Gastrocnemius medialis (tissue), 4 donors: Measurements from ENCODE around the gene TSSK1B. TPM values are rescaled to one million over a fixed set of nuclear protein-coding genes. Genes with fewer than 3 reads are reported as not detected.

Experiments used
- ATAC-seq, 2 donors: fragments of 150-250 bp; one replicate each; pipeline ENCODE4 v1.9.1; 2016
- DNase-seq, 2 donors: peaks; one replicate each; pipeline ENCODE4 v3.0.0-alpha.2; 2019
- H3K27ac ChIP-seq, 4 donors: fragments of 200-600 bp; sonication (generic); 1 replicate in 1 of 4; 2 replicates in 3 of 4; pipeline ENCODE4 v1.5.1; 2016 to 2018; ENCODE audit warnings: mild to moderate bottlenecking in 2 of 4, moderate library complexity in 1 of 4
- H3K27me3 ChIP-seq, 3 donors: fragments of 200-600 bp; sonication (generic) in 2 of 3; 1 replicate in 1 of 3; 2 replicates in 2 of 3; pipeline versions ENCODE4 v1.5.1 to v1.6.0; 2016 to 2019; ENCODE audit warnings: mild to moderate bottlenecking in 1 of 3, moderate library complexity in 1 of 3
- H3K36me3 ChIP-seq, 2 donors: fragments of 200-600 bp; sonication (generic) in 1 of 2; one replicate each; pipeline ENCODE4 v1.5.1; 2017 to 2018
- H3K4me1 ChIP-seq, 2 donors: fragments of 200-600 bp; sonication (generic) in 1 of 2; one replicate each; pipeline ENCODE4 v1.5.1; 2016 to 2017; ENCODE audit warnings: mild to moderate bottlenecking in 2 of 2
- H3K4me3 ChIP-seq, 4 donors: fragments of 200-600 bp; sonication (generic) in 3 of 4; 1 replicate in 1 of 4; 2 replicates in 3 of 4; pipeline ENCODE4 v1.5.1; 2016 to 2019; ENCODE audit warnings: mild to moderate bottlenecking in 2 of 4
- H3K9me3 ChIP-seq, 3 donors: fragments of 200-600 bp; sonication (generic) in 2 of 3; 1 replicate in 1 of 3; 2 replicates in 2 of 3; pipeline ENCODE4 v1.5.1; 2016 to 2019
- CTCF ChIP-seq, 5 experiments: fragments of 450-650 bp in 3 of 5; fragments of 200-600 bp in 2 of 5; sonication (generic) in 2 of 5; IDR thresholded peaks in 4 of 5; conservative IDR thresholded peaks in 1 of 5; 1 replicate in 4 of 5; 2 replicates in 1 of 5; pipeline ENCODE4 v1.5.1; 2016 to 2019; ENCODE audit warnings: antibody characterized with exemption in 5 of 5, mild to moderate bottlenecking in 3 of 5, moderate library complexity in 3 of 5
- POLR2A ChIP-seq, 2 donors: fragments of 450-650 bp; IDR thresholded peaks; one replicate each; pipeline ENCODE4 v1.6.1; 2017; ENCODE audit warnings: antibody characterized with exemption in 2 of 2, mild to moderate bottlenecking in 2 of 2, moderate library complexity in 2 of 2
- in situ Hi-C, 4 donors: fragments of 200-750 bp; cut with MboI; loops; one replicate each; pipeline versions ENCODE4 v1.15.0 to v1.8.0; 2017; ENCODE audit warnings: low sequenced_read_pairs in 4 of 4
- intact Hi-C: fragments of 100-400 bp; cut with DNase I; formaldehyde crosslinking; loops from one replicate; pipeline ENCODE4 v1.15.1; 2023; ENCODE audit warnings: low total_unique reads
- total RNA-seq, 4 donors: library from RNA; depleted of rRNA; stranded (reverse); fragments of >200 nt; gene quantifications; one replicate each; pipeline versions ENCODE4 v1.1.0 to v1.2.3, GENCODE V29; 2016

TSSK1B gene
- total RNA-seq, 4 donors from 2014 or later: not detected

DNA sequence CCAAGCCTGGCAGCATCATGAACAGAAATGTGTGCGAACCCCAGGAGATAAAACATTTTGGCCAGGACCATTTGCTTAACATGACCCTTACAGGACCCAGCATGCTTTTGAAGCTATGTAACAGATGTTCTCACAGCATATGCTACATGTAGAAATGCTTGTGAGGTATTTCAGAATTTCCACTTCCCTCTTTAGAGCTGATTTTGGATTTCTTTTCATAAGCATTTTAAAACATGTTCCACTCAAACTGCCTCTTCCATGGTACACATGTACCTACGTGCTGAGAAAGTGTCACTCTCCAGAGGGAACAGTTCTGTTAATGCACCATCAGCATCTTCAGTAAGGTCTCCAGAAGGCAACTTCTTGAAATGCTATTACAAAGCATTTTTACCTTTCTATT lies 15.7 kb upstream of the TSSK1B start:
- Histone ChIP-seq H3K4me3 (no peak overlapping the region), H3K9me3 (no peaks in the 10 kb centered on the region), H3K27me3 (no peaks in the 10 kb centered on the region), H3K4me1 (no peaks in the 10 kb centered on the region), H3K27ac (no peak overlapping the region), H3K36me3 (no peaks in the 10 kb centered on the region)
- intact Hi-C loops (no loop called here), in situ Hi-C loops (no loop called here)
- DNase-seq: no peak
- no peak for TF ChIP-seq CTCF (IDR thresholded peaks at IDR 0.05 in 4 of 5, conservative IDR thresholded peaks at IDR 0.05 in 1 of 5)
- no peak for TF ChIP-seq POLR2A (IDR thresholded peaks at IDR 0.05)
- no peak for ATAC-seq

DNA sequence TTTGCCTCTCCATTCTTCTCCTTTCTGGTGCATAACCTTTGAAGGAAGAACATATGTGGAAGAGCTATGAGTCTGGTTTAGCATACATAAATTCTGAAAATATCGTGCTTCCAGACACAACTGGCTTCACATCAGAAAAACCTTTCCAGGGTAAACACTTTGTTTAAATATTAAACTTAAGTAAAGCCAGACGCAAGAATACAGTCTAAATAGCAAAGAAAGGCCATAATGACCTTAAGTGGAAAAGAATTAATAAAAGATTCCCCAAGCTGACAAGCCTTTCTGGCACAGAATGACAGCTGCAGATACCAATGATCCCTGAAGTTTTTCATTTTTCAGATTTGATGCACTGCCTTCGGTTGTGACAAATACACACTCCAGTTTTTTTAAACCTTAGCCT lies 13.5 kb upstream of the TSSK1B start:
- Histone ChIP-seq H3K4me1 (no peaks in the 10 kb centered on the region), H3K27ac (no peak overlapping the region), H3K27me3 (no peaks in the 10 kb centered on the region), H3K9me3 (no peaks in the 10 kb centered on the region), H3K36me3 (no peaks in the 10 kb centered on the region), H3K4me3 (no peak overlapping the region)
- TF ChIP-seq CTCF (IDR thresholded peaks at IDR 0.05 in 4 of 5, conservative IDR thresholded peaks at IDR 0.05 in 1 of 5) (no peak), POLR2A (IDR thresholded peaks at IDR 0.05) (no peak)
- intact Hi-C loops: no loop called here
- in situ Hi-C loops: no loop called here
- no peak for ATAC-seq
- DNase-seq: no peak

DNA sequence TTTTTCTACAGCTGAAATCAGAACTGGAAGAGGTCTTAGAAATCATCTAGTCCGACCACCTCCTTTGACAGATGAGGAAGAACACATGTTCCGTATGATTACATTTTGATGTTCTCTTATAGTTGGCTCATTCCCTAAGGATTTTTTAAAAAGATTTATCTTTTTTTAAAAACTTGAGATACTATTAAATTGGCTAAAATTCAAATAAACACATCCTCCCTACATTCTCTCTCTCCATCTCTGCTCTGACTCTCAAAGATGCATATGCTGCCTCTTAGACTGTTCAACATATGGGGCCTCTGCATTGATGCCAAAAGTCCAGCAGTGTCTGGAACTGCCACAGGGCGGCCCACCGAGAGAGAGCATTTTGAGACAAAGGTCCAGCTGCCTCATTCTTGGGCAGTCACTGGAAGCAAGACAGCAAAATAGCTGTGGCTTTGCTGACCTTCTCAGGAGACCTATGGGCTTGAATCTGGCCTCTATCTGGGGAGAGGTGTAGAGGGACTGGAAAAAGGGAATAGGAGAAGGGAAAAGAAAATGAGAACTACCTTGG lies 12.8 kb upstream of the TSSK1B start:
- TF ChIP-seq POLR2A (IDR thresholded peaks at IDR 0.05) (no peak), CTCF (IDR thresholded peaks at IDR 0.05 in 4 of 5, conservative IDR thresholded peaks at IDR 0.05 in 1 of 5) (no peak)
- Histone ChIP-seq H3K4me1 (no peaks in the 10 kb centered on the region), H3K27me3 (no peaks in the 10 kb centered on the region), H3K4me3 (no peak overlapping the region), H3K9me3 (no peaks in the 10 kb centered on the region), H3K36me3 (no peaks in the 10 kb centered on the region), H3K27ac (no peak overlapping the region)
- in situ Hi-C loops (no loop called here), intact Hi-C loops (no loop called here)
- no peak for DNase-seq
- no peak for ATAC-seq

DNA sequence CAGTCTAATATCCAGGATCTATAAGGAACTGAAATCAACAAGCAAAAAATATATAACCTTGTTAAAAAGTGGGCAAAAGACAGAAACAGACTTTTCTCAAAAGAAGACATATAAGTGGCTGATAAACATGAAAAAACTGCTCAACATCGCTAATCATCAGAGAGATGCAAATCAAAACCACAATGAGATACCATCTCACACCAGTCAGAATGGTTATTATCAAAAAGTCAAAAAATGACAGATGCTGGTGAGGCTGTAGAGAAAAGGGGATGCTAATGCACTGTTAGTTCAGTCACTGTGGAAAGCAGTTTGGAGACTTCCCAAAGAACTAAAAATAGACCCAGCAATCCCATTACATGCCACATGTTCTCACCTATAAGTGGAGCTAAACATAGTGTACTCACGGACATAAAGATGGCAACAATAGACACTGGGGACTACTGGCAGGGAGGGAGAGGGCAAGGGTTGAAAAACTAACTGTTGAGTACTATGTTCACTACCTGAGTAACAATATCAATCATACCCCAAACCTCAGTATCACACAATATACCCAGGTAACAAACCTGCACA lies 11.7 kb upstream of the TSSK1B start:
- Histone ChIP-seq H3K27me3 (no peaks in the 10 kb centered on the region), H3K27ac (no peak overlapping the region), H3K4me1 (no peaks in the 10 kb centered on the region), H3K9me3 (no peaks in the 10 kb centered on the region), H3K4me3 (no peak overlapping the region), H3K36me3 (no peaks in the 10 kb centered on the region)
- no peak for TF ChIP-seq POLR2A (IDR thresholded peaks at IDR 0.05)
- TF ChIP-seq CTCF (IDR thresholded peaks at IDR 0.05 in 4 of 5, conservative IDR thresholded peaks at IDR 0.05 in 1 of 5): no peak
- intact Hi-C loops (no loop called here), in situ Hi-C loops (no loop called here)
- no peak for DNase-seq
- no peak for ATAC-seq

GRCh38 chr5:113437111-113437510 lies 2.3 kb upstream of the TSSK1B start:
- no peaks in the 10 kb centered on the region for H3K27me3 ChIP-seq
- in situ Hi-C loops (no loop called here), intact Hi-C loops (no loop called here)
- H3K9me3 ChIP-seq: no peaks in the 10 kb centered on the region
- H3K27ac ChIP-seq: no peak overlapping the region
- no peak for TF ChIP-seq CTCF (IDR thresholded peaks at IDR 0.05 in 4 of 5, conservative IDR thresholded peaks at IDR 0.05 in 1 of 5)
- no peaks in the 10 kb centered on the region for H3K4me1 ChIP-seq
- no peaks in the 10 kb centered on the region for H3K36me3 ChIP-seq
- no peak for ATAC-seq
- H3K4me3 ChIP-seq: no peak overlapping the region
- DNase-seq: no peak
